Effector memory CD8-positive, alpha-beta T cell (primary cell): Measurements from ENCODE around the gene CCBE1.

Experiments used
- ATAC-seq: fragments of 150-1000 bp; cut with Tn5 transposase; replicated peaks from 2 replicates; pipeline ENCODE4 v1.10.0; 2021; ENCODE audit warnings: mild to moderate bottlenecking, moderate library complexity
- DNase-seq, 3 experiments: peaks; one replicate each; pipeline ENCODE4 v3.0.0; 2021
- H3K27ac Mint-ChIP-seq, 2 donors: one replicate each; pipeline ENCODE4 v1.8.0; 2022; ENCODE audit warnings: mild to moderate bottlenecking in 2 of 2, mixed read lengths in 2 of 2, moderate library complexity in 2 of 2
- H3K27me3 Mint-ChIP-seq, 2 donors: one replicate each; pipeline ENCODE4 v1.8.0; 2022; ENCODE audit warnings: mixed read lengths in 2 of 2
- H3K36me3 Mint-ChIP-seq: one replicate; pipeline ENCODE4 v1.8.0; 2022; ENCODE audit warnings: mild to moderate bottlenecking, moderate library complexity, mixed read lengths; ENCODE audit not compliant: insufficient read depth
- H3K4me1 Mint-ChIP-seq, 2 donors: one replicate each; pipeline ENCODE4 v1.8.0; 2022; ENCODE audit warnings: low read depth in 2 of 2, mixed read lengths in 2 of 2
- H3K4me3 Mint-ChIP-seq, 2 donors: one replicate each; pipeline ENCODE4 v1.8.0; 2022; ENCODE audit warnings: mild to moderate bottlenecking in 2 of 2, mixed read lengths in 2 of 2, moderate library complexity in 2 of 2
- H3K9me3 Mint-ChIP-seq, 2 donors: one replicate each; pipeline ENCODE4 v1.8.0; 2022; ENCODE audit warnings: mixed read lengths in 2 of 2

CCBE1 gene

GRCh38 chr18:59453468-59453961, 243.7 kb downstream of the CCBE1 start:
- ATAC-seq, result no peak

GRCh38 chr18:59451963-59452362, 245.3 kb downstream of the CCBE1 start:
- Mint-ChIP-seq H3K4me3 (no peak overlapping the region), H3K27ac (no peak overlapping the region), H3K27me3 (peaks cover 4 to 45% of the 10 kb centered on the region in 2 donors), H3K4me1 (no peaks in the 10 kb centered on the region), H3K9me3 (no peaks in the 10 kb centered on the region), H3K36me3 (no peaks in the 10 kb centered on the region)
- ATAC-seq (no peak), DNase-seq (no peak)

More at GRCh38 chr18:59453468-59453961, 243.7 kb downstream of the CCBE1 start:
- H3K4me3 Mint-ChIP-seq, result no peak overlapping the region
- no peaks in the 10 kb centered on the region for H3K9me3 Mint-ChIP-seq
- H3K4me1 Mint-ChIP-seq, result no peaks in the 10 kb centered on the region
- no peak overlapping the region for H3K27ac Mint-ChIP-seq
- no peaks in the 10 kb centered on the region for H3K36me3 Mint-ChIP-seq
- no peak for DNase-seq
- H3K27me3 Mint-ChIP-seq, result peaks cover 11 to 44% of the 10 kb centered on the region in 2 donors

GRCh38 chr18:59451073-59451472, 246.2 kb downstream of the CCBE1 start:
- H3K4me1 Mint-ChIP-seq, result no peaks in the 10 kb centered on the region
- DNase-seq, result no peak
- H3K36me3 Mint-ChIP-seq, result no peaks in the 10 kb centered on the region
- ATAC-seq, result no peak
- H3K27ac Mint-ChIP-seq, result no peak overlapping the region
- H3K9me3 Mint-ChIP-seq, result no peaks in the 10 kb centered on the region
- no peak overlapping the region for H3K4me3 Mint-ChIP-seq
- H3K27me3 Mint-ChIP-seq, result peaks cover 9 to 46% of the 10 kb centered on the region in 2 donors

- no peak for ATAC-seq
- H3K36me3 Mint-ChIP-seq, result no peaks in the 10 kb centered on the region
- no peak overlapping the region for H3K4me3 Mint-ChIP-seq
- H3K27me3 Mint-ChIP-seq, result peaks cover 8 to 42% of the 10 kb centered on the region in 2 donors
- no peaks in the 10 kb centered on the region for H3K4me1 Mint-ChIP-seq
- DNase-seq, result no peak
- no peak overlapping the region for H3K27ac Mint-ChIP-seq
- no peaks in the 10 kb centered on the region for H3K9me3 Mint-ChIP-seq
Observed at GRCh38 chr18:59448546-59448945, 248.7 kb downstream of the CCBE1 start.

- no peaks in the 10 kb centered on the region for H3K9me3 Mint-ChIP-seq
- H3K27ac Mint-ChIP-seq, result no peak overlapping the region
- H3K36me3 Mint-ChIP-seq, result no peaks in the 10 kb centered on the region
- H3K4me1 Mint-ChIP-seq, result no peaks in the 10 kb centered on the region
- no peak overlapping the region for H3K4me3 Mint-ChIP-seq
- ATAC-seq (no peak), DNase-seq (no peak)
- peaks cover 8 to 29% of the 10 kb centered on the region in 2 donors for H3K27me3 Mint-ChIP-seq
Observed at GRCh38 chr18:59446012-59446411, 251.2 kb downstream of the CCBE1 start.

GRCh38 chr18:59437851-59438569, 259.2 kb downstream of the CCBE1 start:
- Mint-ChIP-seq H3K36me3 (no peaks in the 10 kb centered on the region), H3K4me1 (peaks cover 0 to 2% of the 10 kb centered on the region in 2 donors), H3K4me3 (no peak overlapping the region), H3K27ac (no peak overlapping the region), H3K9me3 (no peaks in the 10 kb centered on the region), H3K27me3 (peaks cover 17 to 52% of the 10 kb centered on the region in 2 donors)
- ATAC-seq (no peak), DNase-seq (no peak)

GRCh38 chr18:59432803-59433597, 264.2 kb downstream of the CCBE1 start:
- H3K4me1 Mint-ChIP-seq, result peaks cover 0 to 2% of the 10 kb centered on the region in 2 donors
- no peak overlapping the region for H3K27ac Mint-ChIP-seq
- DNase-seq (no peak), ATAC-seq (no peak)
- no peaks in the 10 kb centered on the region for H3K36me3 Mint-ChIP-seq
- H3K27me3 Mint-ChIP-seq, result peaks cover 22 to 47% of the 10 kb centered on the region in 2 donors
- no peak overlapping the region for H3K4me3 Mint-ChIP-seq
- H3K9me3 Mint-ChIP-seq, result no peaks in the 10 kb centered on the region

- H3K9me3 Mint-ChIP-seq, result no peaks in the 10 kb centered on the region
- DNase-seq, result no peak
- no peak for ATAC-seq
- H3K4me1 Mint-ChIP-seq, result peaks cover 0 to 2% of the 10 kb centered on the region in 2 donors
- no peak overlapping the region for H3K4me3 Mint-ChIP-seq
- no peak overlapping the region for H3K27ac Mint-ChIP-seq
- no peaks in the 10 kb centered on the region for H3K36me3 Mint-ChIP-seq
- peaks cover 22 to 41% of the 10 kb centered on the region in 2 donors for H3K27me3 Mint-ChIP-seq
Observed at GRCh38 chr18:59431131-59431530, 266.1 kb downstream of the CCBE1 start.

GRCh38 chr18:59429608-59430007, 267.6 kb downstream of the CCBE1 start:
- H3K27me3 Mint-ChIP-seq, result peaks cover 10 to 29% of the 10 kb centered on the region in 2 donors
- H3K27ac Mint-ChIP-seq, result no peak overlapping the region
- H3K36me3 Mint-ChIP-seq, result no peaks in the 10 kb centered on the region
- no peak overlapping the region for H3K4me3 Mint-ChIP-seq
- no peak for ATAC-seq
- no peak for DNase-seq
- peaks cover 0 to 2% of the 10 kb centered on the region in 2 donors for H3K4me1 Mint-ChIP-seq
- H3K9me3 Mint-ChIP-seq, result no peaks in the 10 kb centered on the region

- no peak overlapping the region for H3K27ac Mint-ChIP-seq
- no peak for DNase-seq
- no peaks in the 10 kb centered on the region for H3K9me3 Mint-ChIP-seq
Observed at GRCh38 chr18:59428018-59428417, 269.2 kb downstream of the CCBE1 start.

GRCh38 chr18:59426855-59427254, 270.4 kb downstream of the CCBE1 start:
- Mint-ChIP-seq H3K9me3 (no peaks in the 10 kb centered on the region), H3K27ac (no peak overlapping the region), H3K4me1 (no peaks in the 10 kb centered on the region), H3K36me3 (no peaks in the 10 kb centered on the region), H3K4me3 (no peak overlapping the region), H3K27me3 (peaks cover 13 to 24% of the 10 kb centered on the region in 2 donors)
- ATAC-seq (no peak), DNase-seq (no peak)

More at GRCh38 chr18:59428018-59428417, 269.2 kb downstream of the CCBE1 start:
- Mint-ChIP-seq H3K4me3 (no peak overlapping the region), H3K36me3 (no peaks in the 10 kb centered on the region), H3K27me3 (peaks cover 5 to 24% of the 10 kb centered on the region in 2 donors), H3K4me1 (no peaks in the 10 kb centered on the region)
- ATAC-seq, result no peak

GRCh38 chr18:59423259-59423658, 274.0 kb downstream of the CCBE1 start:
- H3K4me3 Mint-ChIP-seq, result no peak overlapping the region
- H3K9me3 Mint-ChIP-seq, result no peaks in the 10 kb centered on the region
- no peak for DNase-seq
- H3K4me1 Mint-ChIP-seq, result no peaks in the 10 kb centered on the region
- no peak for ATAC-seq
- H3K36me3 Mint-ChIP-seq, result no peaks in the 10 kb centered on the region
- H3K27me3 Mint-ChIP-seq, result peaks cover 21 to 39% of the 10 kb centered on the region in 2 donors
- no peak overlapping the region for H3K27ac Mint-ChIP-seq

GRCh38 chr18:59420244-59420643, 277.0 kb downstream of the CCBE1 start:
- H3K27me3 Mint-ChIP-seq, result peaks cover 40 to 63% of the 10 kb centered on the region in 2 donors
- H3K27ac Mint-ChIP-seq, result no peak overlapping the region
- H3K36me3 Mint-ChIP-seq, result no peaks in the 10 kb centered on the region
- DNase-seq (no peak), ATAC-seq (no peak)
- no peaks in the 10 kb centered on the region for H3K9me3 Mint-ChIP-seq
- no peaks in the 10 kb centered on the region for H3K4me1 Mint-ChIP-seq
- no peak overlapping the region for H3K4me3 Mint-ChIP-seq

- H3K4me1 Mint-ChIP-seq, result no peaks in the 10 kb centered on the region
- ATAC-seq (no peak), DNase-seq (no peak)
- no peaks in the 10 kb centered on the region for H3K36me3 Mint-ChIP-seq
- peaks cover 43 to 72% of the 10 kb centered on the region in 2 donors for H3K27me3 Mint-ChIP-seq
- H3K4me3 Mint-ChIP-seq, result no peak overlapping the region
- no peak overlapping the region for H3K27ac Mint-ChIP-seq
- H3K9me3 Mint-ChIP-seq, result no peaks in the 10 kb centered on the region
Observed at GRCh38 chr18:59419386-59419785, 277.8 kb downstream of the CCBE1 start.
